Naive thymus-derived CD4-positive, alpha-beta T cell (primary cell): ENCODE measurements around the gene ITGA11. TPM values are rescaled to one million over a fixed set of nuclear protein-coding genes. Genes with fewer than 3 reads are reported as not detected.

Source experiments
- ATAC-seq: fragments of 150-1000 bp; cut with Tn5 transposase; 2 replicates; pipeline ENCODE4 v1.10.0; 2021; ENCODE audit warnings: mild to moderate bottlenecking, moderate library complexity
- CTCF ChIA-PET: fragments of 350-600 bp; sonication (Branson Sonifier 250); formaldehyde crosslinking; loops from one replicate; lab custom pipeline; 2021; ENCODE audit warnings: antibody characterized with exemption; lab: Charles Lee
- POLR2A ChIA-PET: fragments of 350-600 bp; sonication (Branson Sonifier 250); formaldehyde crosslinking; loops from one replicate; lab custom pipeline; 2021; ENCODE audit warnings: antibody characterized with exemption, inconsistent platforms; lab: Charles Lee
- DNase-seq, 9 donors: peaks; one replicate each; pipeline versions ENCODE4 v3.0.0 to v3.0.0-alpha.2; 2020 to 2022; ENCODE audit warnings: mixed read lengths in 1 of 9
- H3K27ac ChIP-seq: one replicate; pipeline ENCODE4 v1.7.0; 2013; ENCODE audit warnings: mild to moderate bottlenecking, low read depth, low read length, moderate library complexity
- H3K27me3 ChIP-seq, 2 donors: one replicate each; pipeline ENCODE4 v1.7.0; 2013; ENCODE audit warnings: low read length in 2 of 2, mild to moderate bottlenecking in 2 of 2, moderate library complexity in 2 of 2; ENCODE audit not compliant: control insufficient read depth in 2 of 2, insufficient read depth in 2 of 2
- H3K36me3 ChIP-seq, 3 experiments: 1 replicate in 2 of 3; 2 replicates in 1 of 3; pipeline ENCODE4 v1.7.0; 2013; ENCODE audit warnings: low read length in 3 of 3, mild to moderate bottlenecking in 3 of 3, moderate library complexity in 1 of 3; ENCODE audit not compliant: insufficient read depth in 3 of 3, control insufficient read depth in 2 of 3
- H3K4me1 ChIP-seq, 2 donors: one replicate each; pipeline ENCODE4 v1.7.0; 2013; ENCODE audit warnings: low read length in 2 of 2, mild to moderate bottlenecking in 2 of 2, moderate library complexity in 1 of 2; ENCODE audit not compliant: control insufficient read depth in 2 of 2, insufficient read depth in 2 of 2
- H3K4me3 ChIP-seq: 2 replicates; pipeline ENCODE4 v1.7.0; 2013; ENCODE audit warnings: mild to moderate bottlenecking, low read length
- H3K9me3 ChIP-seq, 3 experiments: 1 replicate in 2 of 3; 2 replicates in 1 of 3; pipeline ENCODE4 v1.7.0; 2013; ENCODE audit warnings: low read length in 3 of 3; ENCODE audit not compliant: control insufficient read depth in 2 of 3
- H3K27ac Mint-ChIP-seq, 9 donors: one replicate each; pipeline ENCODE4 v1.8.0; 2020 to 2022; ENCODE audit warnings: mixed read lengths in 9 of 9, mild to moderate bottlenecking in 8 of 9, moderate library complexity in 5 of 9, inconsistent platforms in 2 of 9
- H3K27me3 Mint-ChIP-seq, 5 donors: one replicate each; pipeline ENCODE4 v1.8.0; 2021 to 2022; ENCODE audit warnings: mixed read lengths in 5 of 5, mild to moderate bottlenecking in 1 of 5
- H3K36me3 Mint-ChIP-seq, 5 donors: one replicate each; pipeline ENCODE4 v1.8.0; 2020 to 2022; ENCODE audit warnings: mixed read lengths in 5 of 5, mild to moderate bottlenecking in 3 of 5, inconsistent platforms in 1 of 5
- H3K4me1 Mint-ChIP-seq, 7 donors: one replicate each; pipeline ENCODE4 v1.8.0; 2020 to 2022; ENCODE audit warnings: mixed read lengths in 7 of 7, mild to moderate bottlenecking in 3 of 7, inconsistent platforms in 1 of 7
- H3K4me3 Mint-ChIP-seq, 10 donors: one replicate each; pipeline ENCODE4 v1.8.0; 2020 to 2022; ENCODE audit warnings: mild to moderate bottlenecking in 10 of 10, mixed read lengths in 10 of 10, moderate library complexity in 6 of 10, inconsistent platforms in 2 of 10
- H3K9me3 Mint-ChIP-seq, 11 donors: one replicate each; pipeline ENCODE4 v1.8.0; 2020 to 2022; ENCODE audit warnings: mixed read lengths in 11 of 11, mild to moderate bottlenecking in 4 of 11, inconsistent platforms in 1 of 11, moderate library complexity in 1 of 11
- intact Hi-C, 2 donors: fragments of 100-400 bp; cut with micrococcal nuclease; formaldehyde crosslinking; loops; one replicate each; pipeline ENCODE4 v1.15.1; 2023
- polyA plus RNA-seq, 2 donors: library from polyadenylated mRNA; unstranded; fragments of 300-500 nt; fragmentation: Illumina TruSeq; gene quantifications; one replicate each; pipeline ENCODE4 v1.2.3, GENCODE V29; 2021
- total RNA-seq, 6 experiments: library from RNA in 5 of 6; stranded (reverse) in 5 of 6; gene quantifications; 1 replicate in 5 of 6; 2 replicates in 1 of 6; pipeline ENCODE4 v1.2.3 and lab custom pipeline; 2021 to 2026

Gene ITGA11
- total and polyA plus RNA-seq, 7 experiments from 2014 or later, result 0.02 to 1.1 (median 0.08) TPM; not detected in 2

GRCh38 chr15:68408971-68409370 is 23.0 kb downstream of the ITGA11 start:
- POLR2A ChIA-PET, result no interaction called here
- Histone ChIP-seq H3K9me3 (no peaks in the 10 kb centered on the region), H3K27ac (no peak overlapping the region), H3K27me3 (no peaks in the 10 kb centered on the region), H3K4me3 (no peak overlapping the region), H3K36me3 (no peaks in the 10 kb centered on the region), H3K4me1 (no peaks in the 10 kb centered on the region)
- Mint-ChIP-seq H3K36me3 (no peaks in the 10 kb centered on the region), H3K4me3 (no peak overlapping the region), H3K4me1 (peaks cover 0 to 4% (median 0%) of the 10 kb centered on the region in 7 donors), H3K27me3 (no peaks in the 10 kb centered on the region), H3K9me3 (peaks cover 0 to 5% (median 0%) of the 10 kb centered on the region in 11 donors), H3K27ac (no peak overlapping the region)
- intact Hi-C loops, result loop anchor here in 1 of 2 donors (10.0 kb wide), 1 partner anchor 116 kb away; no protein-coding TSS in a partner anchor
- DNase-seq (no peak), ATAC-seq (no peak)
- CTCF ChIA-PET, result no interaction called here

GRCh38 chr15:68407886-68408881 is 23.8 kb downstream of the ITGA11 start:
- ChIA-PET POLR2A (no interaction called here), CTCF (no interaction called here)
- no peak overlapping the region for H3K27ac ChIP-seq
- no peaks in the 10 kb centered on the region for H3K27me3 Mint-ChIP-seq
- H3K36me3 Mint-ChIP-seq, result no peaks in the 10 kb centered on the region
- no peak overlapping the region for H3K4me3 ChIP-seq
- H3K27ac Mint-ChIP-seq, result no peak overlapping the region
- H3K4me3 Mint-ChIP-seq, result no peak overlapping the region
- H3K27me3 ChIP-seq, result no peaks in the 10 kb centered on the region
- H3K9me3 Mint-ChIP-seq, result peaks cover 0 to 12% (median 2%) of the 10 kb centered on the region in 11 donors
- no peak for ATAC-seq
- no peaks in the 10 kb centered on the region for H3K9me3 ChIP-seq
- H3K4me1 ChIP-seq, result no peaks in the 10 kb centered on the region
- intact Hi-C loops, result loop anchor here in 1 of 2 donors (10.0 kb wide), 1 partner anchor 117 kb away; no protein-coding TSS in a partner anchor
- no peaks in the 10 kb centered on the region for H3K36me3 ChIP-seq
- DNase-seq, result peak in 1 of 9 donors; percentile 18
- H3K4me1 Mint-ChIP-seq, result peaks cover 0 to 4% (median 0%) of the 10 kb centered on the region in 7 donors

- Mint-ChIP-seq H3K9me3 (peaks cover 0 to 20% (median 2%) of the 10 kb centered on the region in 11 donors), H3K4me1 (peaks cover 0 to 4% (median 0%) of the 10 kb centered on the region in 7 donors), H3K27ac (no peak overlapping the region), H3K27me3 (no peaks in the 10 kb centered on the region), H3K4me3 (no peak overlapping the region), H3K36me3 (no peaks in the 10 kb centered on the region)
- DNase-seq, result no peak
- Histone ChIP-seq H3K4me1 (no peaks in the 10 kb centered on the region), H3K27ac (no peak overlapping the region), H3K27me3 (no peaks in the 10 kb centered on the region), H3K9me3 (no peaks in the 10 kb centered on the region), H3K4me3 (no peak overlapping the region), H3K36me3 (no peaks in the 10 kb centered on the region)
- intact Hi-C loops, result loop anchor here in 1 of 2 donors (10.0 kb wide), 1 partner anchor 117 kb away; no protein-coding TSS in a partner anchor
- CTCF ChIA-PET, result no interaction called here
- ATAC-seq, result no peak
- POLR2A ChIA-PET, result no interaction called here
Measured at GRCh38 chr15:68407141-68407885, 24.6 kb downstream of the ITGA11 start.

- H3K27ac ChIP-seq, result no peak overlapping the region
- peaks cover 0 to 20% (median 2%) of the 10 kb centered on the region in 11 donors for H3K9me3 Mint-ChIP-seq
- intact Hi-C loops, result loop anchor here in 1 of 2 donors (10.0 kb wide), 1 partner anchor 119 kb away; no protein-coding TSS in a partner anchor
- ATAC-seq (no peak), DNase-seq (no peak)
- H3K9me3 ChIP-seq, result no peaks in the 10 kb centered on the region
- H3K4me3 Mint-ChIP-seq, result no peak overlapping the region
- CTCF ChIA-PET, result no interaction called here
- no peaks in the 10 kb centered on the region for H3K4me1 ChIP-seq
- peaks cover 0 to 4% (median 0%) of the 10 kb centered on the region in 5 donors for H3K27me3 Mint-ChIP-seq
- no peak overlapping the region for H3K27ac Mint-ChIP-seq
- POLR2A ChIA-PET, result no interaction called here
- no peaks in the 10 kb centered on the region for H3K36me3 ChIP-seq
- peaks cover 0 to 4% (median 0%) of the 10 kb centered on the region in 7 donors for H3K4me1 Mint-ChIP-seq
- no peak overlapping the region for H3K4me3 ChIP-seq
- H3K36me3 Mint-ChIP-seq, result no peaks in the 10 kb centered on the region
- H3K27me3 ChIP-seq, result no peaks in the 10 kb centered on the region
Measured at GRCh38 chr15:68405378-68406250, 26.3 kb downstream of the ITGA11 start.

- peaks cover 0 to 4% (median 0%) of the 10 kb centered on the region in 5 donors for H3K27me3 Mint-ChIP-seq
- no peaks in the 10 kb centered on the region for H3K36me3 Mint-ChIP-seq
- Histone ChIP-seq H3K4me3 (no peak overlapping the region), H3K36me3 (no peaks in the 10 kb centered on the region), H3K27me3 (no peaks in the 10 kb centered on the region), H3K9me3 (no peaks in the 10 kb centered on the region), H3K4me1 (no peaks in the 10 kb centered on the region), H3K27ac (no peak overlapping the region)
- peaks cover 0 to 20% (median 2%) of the 10 kb centered on the region in 11 donors for H3K9me3 Mint-ChIP-seq
- peaks cover 0 to 4% (median 0%) of the 10 kb centered on the region in 7 donors for H3K4me1 Mint-ChIP-seq
- no peak for DNase-seq
- no peak overlapping the region for H3K27ac Mint-ChIP-seq
- CTCF ChIA-PET, result no interaction called here
- no peak for ATAC-seq
- intact Hi-C loops, result loop anchor here in 1 of 2 donors (10.0 kb wide), 1 partner anchor 121 kb away; no protein-coding TSS in a partner anchor
- H3K4me3 Mint-ChIP-seq, result no peak overlapping the region
- POLR2A ChIA-PET, result no interaction called here
Measured at GRCh38 chr15:68404056-68404798, 27.7 kb downstream of the ITGA11 start.
